ENCODE data around the gene TTLL11.

GRCh38 chr9:121966706-121967105, 126.4 kb downstream of the TTLL11 start:
- TF ChIP-seq, protein P1, sequence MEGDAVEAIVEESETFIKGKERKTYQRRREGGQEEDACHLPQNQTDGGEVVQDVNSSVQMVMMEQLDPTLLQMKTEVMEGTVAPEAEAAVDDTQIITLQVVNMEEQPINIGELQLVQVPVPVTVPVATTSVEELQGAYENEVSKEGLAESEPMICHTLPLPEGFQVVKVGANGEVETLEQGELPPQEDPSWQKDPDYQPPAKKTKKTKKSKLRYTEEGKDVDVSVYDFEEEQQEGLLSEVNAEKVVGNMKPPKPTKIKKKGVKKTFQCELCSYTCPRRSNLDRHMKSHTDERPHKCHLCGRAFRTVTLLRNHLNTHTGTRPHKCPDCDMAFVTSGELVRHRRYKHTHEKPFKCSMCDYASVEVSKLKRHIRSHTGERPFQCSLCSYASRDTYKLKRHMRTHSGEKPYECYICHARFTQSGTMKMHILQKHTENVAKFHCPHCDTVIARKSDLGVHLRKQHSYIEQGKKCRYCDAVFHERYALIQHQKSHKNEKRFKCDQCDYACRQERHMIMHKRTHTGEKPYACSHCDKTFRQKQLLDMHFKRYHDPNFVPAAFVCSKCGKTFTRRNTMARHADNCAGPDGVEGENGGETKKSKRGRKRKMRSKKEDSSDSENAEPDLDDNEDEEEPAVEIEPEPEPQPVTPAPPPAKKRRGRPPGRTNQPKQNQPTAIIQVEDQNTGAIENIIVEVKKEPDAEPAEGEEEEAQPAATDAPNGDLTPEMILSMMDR (IDR thresholded peaks at IDR 0.05) = no peak
- TF ChIP-seq POLR2AphosphoS5 (IDR thresholded peaks at IDR 0.05) = no peak
- TF ChIP-seq POLR2A (IDR thresholded peaks at IDR 0.05) = no peak
- no peak for TF ChIP-seq EP300 (IDR thresholded peaks at IDR 0.05; ENCODE audit: low read depth)

All from transverse colon (tissue), 4 donors.